Renal pelvis (tissue), 12 donors: ENCODE results near the gene OR6C1. TPM values are rescaled to one million over a fixed set of nuclear protein-coding genes. Genes with fewer than 3 reads are reported as not detected.
"Not testable (repeated sequence)": the region's sequence is repeated elsewhere in the genome, so short reads cannot be mapped to it uniquely, and the experiment has no call there.

Experiments used
- DNase-seq: peaks from one replicate; pipeline ENCODE4 v3.0.0-alpha.2; 2013
- long read RNA-seq, 16 experiments: transcript quantifications; one replicate each; lab custom pipeline, GENCODE V29; 2026
- polyA plus RNA-seq, 3 donors: library from polyadenylated mRNA; unstranded; fragments of 120-200 nt; gene quantifications; one replicate each; pipeline ENCODE4 v1.2.1, GENCODE V29; 2013; ENCODE audit not compliant: insufficient read length in 3 of 3

OR6C1 gene
- polyA plus RNA-seq, result not detected
- long read RNA-seq, donor 1, result 0 reads
- long read RNA-seq, donor 2, result 0 reads
- long read RNA-seq, donor 3, result 0 reads
- long read RNA-seq, donor 4, result 0 reads
- long read RNA-seq, donor 5, result 0 reads
- long read RNA-seq, donor 6, result 0 reads
- long read RNA-seq, donor 7, result 0 reads
- long read RNA-seq, donor 8, result 0 reads
- long read RNA-seq, donor 9, result 0 reads
- long read RNA-seq, donor 10, result 0 reads
- long read RNA-seq, donor 11, result 0 reads
- long read RNA-seq, donor 12, result 0 reads
- long read RNA-seq, donor 13, result 0 reads
- long read RNA-seq, donor 14, result 0 reads
- long read RNA-seq, donor 15, result 0 reads
- long read RNA-seq, donor 16, result 0 reads

DNA sequence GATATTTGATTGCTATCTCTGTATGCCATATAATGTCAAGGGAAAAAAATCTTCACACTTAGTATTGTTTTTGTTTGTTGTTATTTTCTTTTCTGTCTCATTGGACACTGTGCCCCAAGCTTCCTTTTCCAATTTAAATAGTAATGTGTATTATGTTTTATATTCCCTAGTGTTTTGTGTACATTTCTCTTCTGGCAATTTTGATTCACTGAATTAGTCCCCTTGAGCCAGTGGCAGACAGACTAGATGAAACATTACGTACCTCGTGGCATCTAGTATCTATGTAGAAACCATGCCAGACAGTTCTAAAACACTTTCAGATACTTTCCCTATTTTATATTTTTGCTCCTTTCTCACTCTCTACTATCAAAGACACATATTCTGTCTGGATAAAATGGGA, at the start of gene OR6C1:
Gene OR6C1 (plus strand): TSS at position 301 of the 400 bp plus-strand sequence. CDS start 6,257 bp downstream, outside the sequence.
- DNase-seq, result no peak

GRCh38 chr12:55280991-55281390, 33.2 kb upstream of the OR6C1 start:
- no peak for DNase-seq

DNA sequence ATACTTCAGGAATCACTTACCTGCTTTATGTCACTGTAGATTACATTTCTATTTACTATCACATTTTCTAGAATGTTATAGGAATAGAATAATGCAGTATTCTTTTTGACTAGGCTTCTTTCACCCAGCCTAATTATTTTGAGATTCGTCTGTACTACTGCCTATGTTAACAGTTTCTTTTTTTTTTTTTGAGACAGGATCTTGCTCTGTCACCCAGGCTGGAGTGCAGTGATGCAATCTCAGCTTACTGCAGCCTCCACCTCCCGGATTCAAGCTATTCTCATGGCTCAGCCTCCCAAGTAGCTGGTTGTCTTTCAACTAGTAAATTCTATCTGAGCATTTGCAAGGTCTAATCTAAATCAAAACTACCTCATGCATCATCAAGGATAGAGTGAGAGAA, 24.1 kb upstream of the OR6C1 start:
- no peak for DNase-seq

DNA sequence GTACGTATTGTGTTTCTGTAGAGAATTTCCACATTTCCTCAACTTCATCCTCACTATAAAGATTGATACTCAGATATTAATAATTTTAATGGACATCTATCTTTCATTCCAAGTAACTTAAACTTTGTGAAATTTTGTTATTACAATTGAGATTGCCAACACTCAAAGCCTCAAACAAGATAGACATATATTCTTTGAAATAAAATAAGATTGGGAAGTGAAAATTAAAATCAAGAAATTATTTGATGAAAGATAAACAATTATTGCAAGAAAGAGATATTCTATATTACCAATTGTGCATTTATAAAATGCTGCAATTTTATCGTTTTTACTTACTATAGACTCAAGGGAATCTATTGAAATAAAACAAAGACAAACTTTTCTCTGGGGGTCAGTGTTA, 17.7 kb upstream of the OR6C1 start, which contains the start of gene OR6C6:
Gene OR6C6 (minus strand): TSS at position 101 of the 400 bp plus-strand sequence. CDS start 1,337 bp downstream, outside the sequence.
- DNase-seq, result no peak

GRCh38 chr12:55320201-55320600, 6.1 kb downstream of the OR6C1 start:
- no peak for DNase-seq

- DNase-seq, result not testable (repeated sequence)
Measured at GRCh38 chr12:55325801-55326200, 11.7 kb downstream of the OR6C1 start.

- DNase-seq, result no peak
Measured at GRCh38 chr12:55330446-55330845, 16.3 kb downstream of the OR6C1 start, which contains the start of gene OR6C3. Gene OR6C3, plus strand, starts transcription at chr12:55330746. Its CDS starts 955 bp downstream, at chr12:55331701.

- no peak for DNase-seq
Measured at GRCh38 chr12:55336002-55336401, 21.9 kb downstream of the OR6C1 start.

- not testable (repeated sequence) for DNase-seq
Measured at GRCh38 chr12:55355338-55355737, 41.2 kb downstream of the OR6C1 start.

- DNase-seq, result no peak
Measured at GRCh38 chr12:55362675-55363074, 48.5 kb downstream of the OR6C1 start, which contains the start of gene OR6C75. Gene OR6C75, plus strand, starts transcription at chr12:55362975. Its CDS starts 2,136 bp downstream, at chr12:55365111.

DNA sequence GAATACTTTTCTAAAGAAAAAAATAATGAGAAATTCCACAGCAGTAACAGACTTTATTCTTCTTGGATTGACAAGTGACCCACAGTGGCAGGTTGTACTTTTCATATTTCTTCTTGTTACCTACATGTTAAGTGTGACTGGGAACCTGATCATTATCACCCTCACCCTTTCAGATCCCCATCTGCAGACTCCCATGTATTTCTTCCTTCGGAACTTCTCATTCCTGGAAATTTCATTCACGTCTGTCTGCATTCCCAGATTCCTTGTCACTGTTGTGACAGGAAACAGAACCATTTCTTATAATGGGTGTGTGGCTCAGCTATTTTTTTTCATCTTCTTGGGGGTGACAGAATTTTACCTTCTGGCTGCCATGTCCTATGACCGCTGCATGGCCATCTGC, 50.9 kb downstream of the OR6C1 start:
- DNase-seq, result no peak

Other genes starting within 250 kb of the OR6C1 start
- not detected for gene OR9K2, start 187.9 kb upstream of the OR6C1 start, polyA plus RNA-seq
- gene OR10A7, start 93.3 kb upstream of the OR6C1 start, polyA plus RNA-seq, result not detected
- not detected for gene OR6C74, start 69.7 kb upstream of the OR6C1 start, polyA plus RNA-seq
- gene OR6C6, start 17.8 kb upstream of the OR6C1 start, polyA plus RNA-seq, result under 1 TPM in 1 of 3 donors, not detected in 2; 0.19 TPM
- gene OR6C3, start 16.4 kb downstream of the OR6C1 start, polyA plus RNA-seq, result not detected
- gene OR6C75, start 48.6 kb downstream of the OR6C1 start, polyA plus RNA-seq, result under 1 TPM in 1 of 3 donors, not detected in 2; 0.09 TPM
- not detected for gene OR6C65, start 86.2 kb downstream of the OR6C1 start, polyA plus RNA-seq
- not detected for gene OR6C76, start 111.9 kb downstream of the OR6C1 start, polyA plus RNA-seq
- not detected for gene OR6C2, start 129.7 kb downstream of the OR6C1 start, polyA plus RNA-seq
- gene OR6C70, start 155.8 kb downstream of the OR6C1 start, polyA plus RNA-seq, result not detected
- not detected for gene OR6C68, start 178.0 kb downstream of the OR6C1 start, polyA plus RNA-seq
- gene OR6C4, start 235.3 kb downstream of the OR6C1 start, polyA plus RNA-seq, result under 1 TPM in 1 of 3 donors, not detected in 2; 0.04 TPM